RWPE1 (cell line): Measurements from ENCODE around the gene TXNDC11.

Experiments
- CTCF ChIA-PET: fragments of 350-600 bp; sonication (Branson Sonifier 250); formaldehyde crosslinking; extraction: SDS; loops from one replicate; lab custom pipeline; 2021; lab: Yijun Ruan, JAX
- POLR2A ChIA-PET: fragments of 400-600 bp; formaldehyde crosslinking; extraction: SDS; loops from one replicate; lab custom pipeline; 2020; ENCODE audit warnings: antibody characterized with exemption; ENCODE audit not compliant: low non-redundant PET; lab: Yijun Ruan, JAX
- DNase-seq: peaks from one replicate; pipeline ENCODE4 v3.0.0; 2012; ENCODE audit warnings: low spot score
- H3K27ac ChIP-seq: fragments of 450-650 bp; 2 replicates; pipeline ENCODE4 v1.5.1; 2017
- TF ChIP-seq, protein P1 (sequence below): fragments of 450-650 bp; conservative IDR thresholded peaks from 2 replicates; pipeline ENCODE4 v1.5.1; 2017; ENCODE audit warnings: low read depth, mild to moderate bottlenecking

The TXNDC11 gene

DNA sequence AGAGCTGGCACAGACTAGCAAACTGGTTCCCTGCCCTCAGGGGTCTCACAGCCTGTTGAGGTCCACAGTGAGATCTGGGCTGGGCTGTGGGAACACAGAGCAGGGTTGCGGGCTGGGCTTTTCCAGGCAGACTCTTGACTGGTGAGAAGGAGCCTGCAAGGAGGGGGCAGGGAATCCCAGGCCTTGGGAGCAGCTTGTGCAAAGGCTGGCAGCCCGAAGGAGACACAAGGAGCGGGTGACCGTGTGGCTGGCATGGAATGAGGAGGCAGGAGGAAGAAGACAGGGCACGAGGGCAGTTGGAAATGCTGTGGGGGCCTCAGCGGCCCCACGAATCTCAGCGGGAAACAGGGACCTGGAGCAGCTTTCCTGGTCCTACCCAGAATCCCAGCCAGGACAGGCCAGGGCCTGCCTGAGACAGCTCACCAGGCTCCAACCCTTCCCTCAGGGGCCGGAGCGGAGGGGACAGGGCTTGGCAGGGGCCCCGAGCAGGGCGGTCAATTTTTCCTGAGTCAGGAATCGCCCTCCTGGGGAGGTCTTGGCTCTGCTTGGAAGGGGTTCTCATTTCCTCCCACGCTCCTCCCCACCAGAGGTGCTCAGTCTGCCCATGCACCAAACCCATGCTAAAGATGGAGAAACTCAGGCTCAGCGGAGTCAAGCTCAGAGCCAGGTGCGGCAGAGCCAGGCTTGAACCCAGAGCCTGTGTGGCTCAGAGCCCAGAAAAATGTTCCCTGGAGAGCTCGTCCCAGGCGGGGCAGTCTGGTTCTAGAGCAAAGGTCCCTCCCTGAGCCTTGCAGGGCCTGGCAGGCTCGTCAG lies 83.6 kb downstream of the TXNDC11 start:
- ChIA-PET CTCF (interaction anchor here (0.6 to 1.0 kb wide), 6 partner anchors 16 to 695 kb away, joined by 3 to 4 read pairs (median 3); no protein-coding TSS in a partner anchor), POLR2A (interaction anchor here (0.6 to 1.0 kb wide), 2 partner anchors 19 to 72 kb away, joined by 7 read pairs; no protein-coding TSS in a partner anchor)
- peak overlapping the region; percentile 99 for H3K27ac ChIP-seq
- DNase-seq: peak; percentile 87
- TF ChIP-seq, protein P1, sequence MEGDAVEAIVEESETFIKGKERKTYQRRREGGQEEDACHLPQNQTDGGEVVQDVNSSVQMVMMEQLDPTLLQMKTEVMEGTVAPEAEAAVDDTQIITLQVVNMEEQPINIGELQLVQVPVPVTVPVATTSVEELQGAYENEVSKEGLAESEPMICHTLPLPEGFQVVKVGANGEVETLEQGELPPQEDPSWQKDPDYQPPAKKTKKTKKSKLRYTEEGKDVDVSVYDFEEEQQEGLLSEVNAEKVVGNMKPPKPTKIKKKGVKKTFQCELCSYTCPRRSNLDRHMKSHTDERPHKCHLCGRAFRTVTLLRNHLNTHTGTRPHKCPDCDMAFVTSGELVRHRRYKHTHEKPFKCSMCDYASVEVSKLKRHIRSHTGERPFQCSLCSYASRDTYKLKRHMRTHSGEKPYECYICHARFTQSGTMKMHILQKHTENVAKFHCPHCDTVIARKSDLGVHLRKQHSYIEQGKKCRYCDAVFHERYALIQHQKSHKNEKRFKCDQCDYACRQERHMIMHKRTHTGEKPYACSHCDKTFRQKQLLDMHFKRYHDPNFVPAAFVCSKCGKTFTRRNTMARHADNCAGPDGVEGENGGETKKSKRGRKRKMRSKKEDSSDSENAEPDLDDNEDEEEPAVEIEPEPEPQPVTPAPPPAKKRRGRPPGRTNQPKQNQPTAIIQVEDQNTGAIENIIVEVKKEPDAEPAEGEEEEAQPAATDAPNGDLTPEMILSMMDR: no peak

DNA sequence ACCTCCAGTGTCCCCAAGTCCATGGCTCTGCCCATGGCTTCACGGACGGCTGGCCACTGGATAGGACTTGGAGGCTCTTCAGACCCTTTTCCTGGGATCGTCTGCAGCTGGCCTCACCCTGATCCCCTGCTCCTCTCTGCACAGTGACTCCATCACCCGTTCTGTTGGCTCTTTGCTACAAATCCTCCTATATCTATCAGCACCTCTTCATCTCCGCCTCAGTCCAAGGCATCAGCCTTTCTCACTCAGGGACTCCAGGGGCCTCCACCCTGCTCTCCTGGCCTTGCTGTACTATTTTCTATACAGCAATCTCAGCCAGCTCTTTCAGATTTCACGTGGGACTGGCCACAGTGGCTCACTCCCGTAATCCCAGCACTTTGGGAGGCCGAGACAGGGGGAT lies 85.1 kb downstream of the TXNDC11 start:
- no peak for DNase-seq
- TF ChIP-seq, protein P1: no peak
- POLR2A ChIA-PET: no interaction called here
- peak overlapping the region; percentile 99 for H3K27ac ChIP-seq
- CTCF ChIA-PET: no interaction called here

DNA sequence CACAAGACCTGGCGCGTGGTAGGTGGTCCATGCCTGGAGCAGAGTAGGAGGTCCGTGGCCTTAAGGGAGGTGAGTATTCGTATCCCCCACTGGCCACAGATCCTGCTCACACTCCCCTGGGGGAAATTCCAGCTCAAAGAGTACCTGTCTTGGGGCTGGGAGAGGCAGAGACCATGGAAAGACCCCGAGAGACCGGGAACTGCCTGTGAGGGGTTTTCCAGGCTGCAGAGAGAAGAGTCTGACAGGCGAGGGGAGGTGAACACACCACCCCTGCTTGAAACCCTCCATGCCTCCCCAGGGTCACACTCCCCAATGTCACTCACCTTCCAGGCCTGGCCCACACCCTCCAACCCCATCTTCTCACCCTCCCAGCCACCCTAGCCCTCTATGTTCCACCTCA lies 87.0 kb downstream of the TXNDC11 start:
- peak overlapping the region; percentile 99 for H3K27ac ChIP-seq
- TF ChIP-seq, protein P1: no peak
- ChIA-PET POLR2A (interaction anchor here (0.5 kb wide), 1 partner anchor 172 kb away, joined by 3 read pairs; no protein-coding TSS in a partner anchor), CTCF (interaction anchor here (0.6 kb wide), 1 partner anchor 146 kb away, joined by 4 read pairs; no protein-coding TSS in a partner anchor)
- no peak for DNase-seq

DNA sequence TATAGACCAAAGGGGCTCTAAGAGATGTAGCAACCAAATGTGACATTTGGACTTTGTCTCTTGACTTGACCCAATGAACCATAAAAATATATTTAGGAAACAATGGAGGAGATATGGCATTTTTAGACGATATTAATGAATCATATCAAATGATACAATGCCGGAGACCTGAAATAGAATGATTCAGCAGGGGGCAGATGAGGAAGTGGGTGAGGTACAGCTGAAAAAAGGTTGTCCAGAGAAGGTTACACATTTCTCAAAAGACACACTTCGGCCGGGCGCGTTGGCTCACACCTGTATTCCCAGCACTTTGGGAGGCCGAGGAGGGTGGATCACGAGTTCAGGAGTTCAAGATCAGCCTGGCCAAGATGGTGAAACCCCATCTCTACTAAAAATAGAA lies 90.9 kb downstream of the TXNDC11 start:
- POLR2A ChIA-PET: no interaction called here
- CTCF ChIA-PET: interaction anchor here (0.6 kb wide), 1 partner anchor 39 kb away, joined by 8 read pairs; no protein-coding TSS in a partner anchor

DNA sequence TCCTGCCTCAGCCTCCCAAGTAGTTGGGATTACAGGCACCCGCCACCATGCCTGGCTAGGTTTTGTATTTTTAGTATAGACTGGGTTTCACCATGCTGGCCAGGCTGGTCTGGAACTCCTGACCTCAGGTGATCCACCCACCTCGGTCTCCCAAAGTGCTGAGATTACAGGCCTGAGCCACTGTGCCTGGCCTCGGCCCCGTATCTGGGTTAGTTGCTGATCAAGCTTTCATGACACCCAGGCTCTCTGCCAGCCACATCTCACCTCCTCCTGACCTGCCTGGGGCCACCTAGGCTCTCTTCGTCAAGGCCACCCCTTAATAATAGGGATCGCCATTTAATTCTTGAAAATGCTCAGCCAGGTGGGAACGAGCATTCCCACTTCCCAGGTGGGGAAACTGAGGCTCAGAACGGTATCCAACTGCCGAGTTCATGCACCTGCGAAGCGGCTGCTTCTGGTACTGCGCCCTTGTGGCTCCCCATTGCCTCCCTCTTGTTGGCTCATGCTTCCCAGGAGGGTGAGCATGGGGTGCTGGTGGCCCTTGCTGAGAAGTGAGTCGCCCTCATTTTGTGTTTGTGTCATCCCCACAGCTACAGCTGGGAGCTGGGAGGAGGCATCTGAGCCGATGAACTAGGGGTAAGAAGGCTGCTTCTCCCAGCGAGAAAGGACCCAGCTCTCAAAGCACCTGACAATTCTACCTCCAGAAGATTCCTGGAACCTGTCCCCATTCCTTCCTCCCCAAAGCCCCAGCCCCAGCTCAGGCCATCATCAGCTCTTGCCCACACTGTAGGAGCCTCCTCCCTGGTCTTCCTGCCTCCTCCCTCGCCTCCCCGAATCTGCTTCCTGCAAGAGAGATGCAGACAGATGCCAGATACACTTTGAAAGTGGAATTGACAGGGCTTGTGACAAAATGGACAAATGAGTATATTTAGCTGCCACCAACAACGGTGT lies 91.7 kb downstream of the TXNDC11 start:
- ChIA-PET CTCF (interaction anchor here (0.6 to 0.9 kb wide), 2 partner anchors 40 to 255 kb away, joined by 5 to 8 read pairs; no protein-coding TSS in a partner anchor), POLR2A (no interaction called here)
- no peak for DNase-seq
- TF ChIP-seq, protein P1: no peak
- H3K27ac ChIP-seq: peak overlapping the region; percentile 29

More for the DNA sequence above, 90.9 kb downstream of the TXNDC11 start:
- no peak for DNase-seq
- TF ChIP-seq, protein P1: no peak
- H3K27ac ChIP-seq: peak overlapping the region; percentile 1; the same call in 1 of the 2 replicates
